A673 (cell line): ENCODE data around the gene CCDC157.

Experiments
- CTCF ChIP-seq: fragments of 300-800, 200-600 bp; sonication (generic); conservative IDR thresholded peaks from 2 replicates; pipeline ENCODE4 v1.5.1; 2017; ENCODE audit warnings: low read depth, mild to moderate bottlenecking, antibody characterized with exemption, low read length, moderate library complexity, mixed read lengths
- EZH2 ChIP-seq: fragments of 200-600 bp; sonication (generic); IDR thresholded peaks from 2 replicates; pipeline ENCODE4 v1.6.1; 2017; ENCODE audit warnings: borderline replicate concordance, low read depth, mild to moderate bottlenecking, mixed read lengths, antibody characterized with exemption, low read length; ENCODE audit not compliant: poor library complexity, severe bottlenecking

- TF ChIP-seq CTCF = no peak
- TF ChIP-seq EZH2 = no peak
Observed at GRCh38 chr22:30354644-30355043, 2.2 kb upstream of the CCDC157 start.
